Neural progenitor cell (in vitro differentiated cells): ENCODE data around the gene TRIO. TPM values are rescaled to one million over a fixed set of nuclear protein-coding genes. Genes with fewer than 3 reads are reported as not detected.
A peak's percentile ranks its signal among the peaks of the same experiment; 100 is the strongest.

ENCODE experiments used
- DNase-seq: peaks from one replicate; pipeline ENCODE4 v3.0.0-alpha.2; 2016; ENCODE audit warnings: low spot score
- H2AFZ ChIP-seq: fragments of 200-600 bp; sonication (generic); replicated peaks from 2 replicates; pipeline ENCODE4 v1.6.1; 2016; ENCODE audit warnings: antibody characterized with exemption
- H3F3A ChIP-seq: fragments of 200-600 bp; sonication (generic); 2 replicates; pipeline ENCODE4 v1.6.1; 2016; ENCODE audit warnings: antibody characterized with exemption, low read depth
- H3K27ac ChIP-seq: fragments of 200-600 bp; sonication (generic); 2 replicates; pipeline ENCODE4 v1.5.1; 2016; ENCODE audit warnings: mild to moderate bottlenecking
- H3K27me3 ChIP-seq: fragments of 200-600 bp; sonication (generic); 2 replicates; pipeline ENCODE4 v1.6.1; 2016; ENCODE audit warnings: mild to moderate bottlenecking, moderate library complexity
- H3K36me3 ChIP-seq: fragments of 200-600 bp; sonication (generic); 2 replicates; pipeline ENCODE4 v1.5.1; 2016
- H3K4me1 ChIP-seq: fragments of 200-600 bp; sonication (generic); 2 replicates; pipeline ENCODE4 v1.6.1; 2016; ENCODE audit warnings: mixed run types
- H3K4me2 ChIP-seq: fragments of 200-600 bp; sonication (generic); 2 replicates; pipeline ENCODE4 v1.6.1; 2016
- H3K4me3 ChIP-seq: fragments of 200-600 bp; sonication (generic); 2 replicates; pipeline ENCODE4 v1.5.1; 2016
- H3K79me2 ChIP-seq: fragments of 200-600 bp; sonication (generic); 2 replicates; pipeline ENCODE4 v1.6.1; 2016; ENCODE audit warnings: low read depth
- H3K9ac ChIP-seq: fragments of 200-600 bp; sonication (generic); 2 replicates; pipeline ENCODE4 v1.6.1; 2016
- H3K9me3 ChIP-seq: fragments of 200-600 bp; sonication (generic); 2 replicates; pipeline ENCODE4 v1.5.1; 2016; ENCODE audit warnings: low read depth
- H4K20me1 ChIP-seq: fragments of 200-600 bp; sonication (generic); 2 replicates; pipeline ENCODE4 v1.6.1; 2016; ENCODE audit warnings: low read depth
- H3K27ac Mint-ChIP-seq: 3 replicates; pipeline ENCODE4 v1.8.0; 2021; ENCODE audit warnings: mixed read lengths
- H3K27me3 Mint-ChIP-seq: 2 replicates; pipeline ENCODE4 v1.8.0; 2022; ENCODE audit warnings: low read depth, mild to moderate bottlenecking, inconsistent platforms, moderate library complexity, mixed read lengths; ENCODE audit not compliant: insufficient read depth
- H3K36me3 Mint-ChIP-seq: 3 replicates; pipeline ENCODE4 v1.8.0; 2021; ENCODE audit warnings: mixed read lengths
- H3K4me1 Mint-ChIP-seq: 3 replicates; pipeline ENCODE4 v1.8.0; 2021; ENCODE audit warnings: mixed read lengths
- H3K4me3 Mint-ChIP-seq: 3 replicates; pipeline ENCODE4 v1.8.0; 2021; ENCODE audit warnings: mild to moderate bottlenecking, moderate library complexity, mixed read lengths
- H3K9me3 Mint-ChIP-seq: 3 replicates; pipeline ENCODE4 v1.8.0; 2020; ENCODE audit warnings: mixed read lengths
- CTCF ChIP-seq: fragments of 200-600 bp; sonication (generic); IDR thresholded peaks from 2 replicates; pipeline ENCODE4 v1.5.1; 2017; ENCODE audit warnings: antibody characterized with exemption, mild to moderate bottlenecking
- EZH2 ChIP-seq: fragments of 200-600 bp; sonication (generic); IDR thresholded peaks from 2 replicates; pipeline ENCODE4 v1.6.1; 2017; ENCODE audit warnings: antibody characterized with exemption, mild to moderate bottlenecking, moderate library complexity
- EZH2phosphoT487 ChIP-seq: fragments of 200-600 bp; sonication (generic); IDR thresholded peaks from 2 replicates; pipeline ENCODE4 v1.6.1; 2017; ENCODE audit warnings: antibody characterized with exemption
- total RNA-seq: library from RNA; depleted of rRNA; stranded (reverse); fragments of >200 nt; gene quantifications from 2 replicates; pipeline ENCODE4 v1.2.3, GENCODE V29; 2015; ENCODE audit warnings: low replicate concordance

Gene TRIO
- total RNA-seq, 1 donor from 2014 or later: 84.7 TPM

GRCh38 chr5:14534773-14535172 is 391.6 kb downstream of the TRIO start:
- H3K27ac Mint-ChIP-seq: no peak overlapping the region
- H3K36me3 Mint-ChIP-seq: no peaks in the 10 kb centered on the region
- Histone ChIP-seq H2AFZ (no peak overlapping the region), H3K4me1 (no peaks in the 10 kb centered on the region), H3K79me2 (no peaks in the 10 kb centered on the region), H3K4me2 (no peak overlapping the region), H3K9ac (no peak overlapping the region), H3F3A (no peaks in the 10 kb centered on the region), H3K36me3 (no peaks in the 10 kb centered on the region), H3K27me3 (no peaks in the 10 kb centered on the region), H3K4me3 (no peak overlapping the region), H4K20me1 (no peaks in the 10 kb centered on the region), H3K27ac (no peak overlapping the region), H3K9me3 (no peaks in the 10 kb centered on the region)
- TF ChIP-seq CTCF (no peak), EZH2phosphoT487 (no peak), EZH2 (no peak)
- no peaks in the 10 kb centered on the region for H3K27me3 Mint-ChIP-seq
- no peak for DNase-seq
- peaks cover 6% of the 10 kb centered on the region for H3K9me3 Mint-ChIP-seq
- H3K4me1 Mint-ChIP-seq: peaks cover 4% of the 10 kb centered on the region
- H3K4me3 Mint-ChIP-seq: no peak overlapping the region

GRCh38 chr5:14545308-14545707 is 402.2 kb downstream of the TRIO start:
- Histone ChIP-seq H3K4me2 (no peak overlapping the region), H3K36me3 (no peaks in the 10 kb centered on the region), H3K9ac (no peak overlapping the region), H4K20me1 (no peaks in the 10 kb centered on the region), H3K4me1 (no peaks in the 10 kb centered on the region), H3K79me2 (no peaks in the 10 kb centered on the region), H3K27me3 (no peaks in the 10 kb centered on the region), H3K9me3 (no peaks in the 10 kb centered on the region), H3K4me3 (no peak overlapping the region), H3F3A (no peaks in the 10 kb centered on the region), H3K27ac (no peak overlapping the region), H2AFZ (peak overlapping the region; percentile 2)
- H3K27me3 Mint-ChIP-seq: peaks cover 2% of the 10 kb centered on the region
- H3K36me3 Mint-ChIP-seq: no peaks in the 10 kb centered on the region
- H3K27ac Mint-ChIP-seq: no peak overlapping the region
- no peaks in the 10 kb centered on the region for H3K4me1 Mint-ChIP-seq
- TF ChIP-seq EZH2: no peak
- TF ChIP-seq EZH2phosphoT487: no peak
- no peak for TF ChIP-seq CTCF
- DNase-seq: no peak
- H3K9me3 Mint-ChIP-seq: peaks cover 8% of the 10 kb centered on the region
- no peak overlapping the region for H3K4me3 Mint-ChIP-seq

- no peaks in the 10 kb centered on the region for H3F3A ChIP-seq
- peaks cover 2% of the 10 kb centered on the region for H3K27me3 Mint-ChIP-seq
- no peak for TF ChIP-seq CTCF
- no peak for TF ChIP-seq EZH2phosphoT487
- no peak for TF ChIP-seq EZH2
- H4K20me1 ChIP-seq: no peaks in the 10 kb centered on the region
- H3K4me1 Mint-ChIP-seq: no peaks in the 10 kb centered on the region
- DNase-seq: no peak
- no peaks in the 10 kb centered on the region for H3K4me1 ChIP-seq
- no peak overlapping the region for H3K4me3 Mint-ChIP-seq
- H3K9me3 ChIP-seq: no peaks in the 10 kb centered on the region
- no peaks in the 10 kb centered on the region for H3K79me2 ChIP-seq
- no peak overlapping the region for H2AFZ ChIP-seq
- no peak overlapping the region for H3K4me2 ChIP-seq
- no peak overlapping the region for H3K27ac ChIP-seq
- H3K27ac Mint-ChIP-seq: no peak overlapping the region
- no peaks in the 10 kb centered on the region for H3K36me3 Mint-ChIP-seq
- H3K9ac ChIP-seq: no peak overlapping the region
- H3K9me3 Mint-ChIP-seq: peaks cover 5% of the 10 kb centered on the region
- H3K36me3 ChIP-seq: no peaks in the 10 kb centered on the region
- no peaks in the 10 kb centered on the region for H3K27me3 ChIP-seq
- no peak overlapping the region for H3K4me3 ChIP-seq
Measured at GRCh38 chr5:14545862-14546261, 402.7 kb downstream of the TRIO start.

GRCh38 chr5:14547666-14548065 is 404.5 kb downstream of the TRIO start:
- H3K4me1 ChIP-seq: no peaks in the 10 kb centered on the region
- H3K79me2 ChIP-seq: no peaks in the 10 kb centered on the region
- H4K20me1 ChIP-seq: no peaks in the 10 kb centered on the region
- Mint-ChIP-seq H3K27me3 (no peaks in the 10 kb centered on the region), H3K4me1 (no peaks in the 10 kb centered on the region), H3K36me3 (no peaks in the 10 kb centered on the region), H3K27ac (no peak overlapping the region), H3K9me3 (no peaks in the 10 kb centered on the region), H3K4me3 (no peak overlapping the region)
- DNase-seq: no peak
- no peaks in the 10 kb centered on the region for H3F3A ChIP-seq
- H3K36me3 ChIP-seq: no peaks in the 10 kb centered on the region
- H3K4me3 ChIP-seq: no peak overlapping the region
- no peaks in the 10 kb centered on the region for H3K27me3 ChIP-seq
- no peak overlapping the region for H3K4me2 ChIP-seq
- no peaks in the 10 kb centered on the region for H3K9me3 ChIP-seq
- H2AFZ ChIP-seq: no peak overlapping the region
- H3K27ac ChIP-seq: no peak overlapping the region
- TF ChIP-seq EZH2phosphoT487 (no peak), EZH2 (no peak), CTCF (no peak)
- no peak overlapping the region for H3K9ac ChIP-seq
